Nephron progenitor cell (in vitro differentiated cells): ENCODE results near the gene PASD1.
"Not testable (repeated sequence)": the region's sequence is repeated elsewhere in the genome, so short reads cannot be mapped to it uniquely, and the experiment has no call there.

Source experiments
- DNase-seq: peaks from one replicate; pipeline ENCODE4 v3.0.0; 2021
- H3K27ac Mint-ChIP-seq: 2 replicates; pipeline ENCODE4 v1.8.0; 2021; ENCODE audit warnings: mild to moderate bottlenecking, moderate library complexity, mixed read lengths
- H3K27me3 Mint-ChIP-seq: 2 replicates; pipeline ENCODE4 v1.8.0; 2021; ENCODE audit warnings: mild to moderate bottlenecking, low read depth, mixed read lengths; ENCODE audit not compliant: poor library complexity
- H3K36me3 Mint-ChIP-seq: 2 replicates; pipeline ENCODE4 v1.8.0; 2021; ENCODE audit warnings: low read depth, mixed read lengths
- H3K4me1 Mint-ChIP-seq: 2 replicates; pipeline ENCODE4 v1.8.0; 2021; ENCODE audit warnings: mixed read lengths
- H3K4me3 Mint-ChIP-seq: 2 replicates; pipeline ENCODE4 v1.8.0; 2021; ENCODE audit warnings: mild to moderate bottlenecking, moderate library complexity, mixed read lengths
- H3K9me3 Mint-ChIP-seq: 2 replicates; pipeline ENCODE4 v1.8.0; 2021; ENCODE audit warnings: mild to moderate bottlenecking, moderate library complexity, mixed read lengths
- CTCF ChIP-seq: fragments of 200-600 bp; sonication (generic); IDR thresholded peaks from 2 replicates; pipeline ENCODE4 v1.5.0; 2021; ENCODE audit warnings: antibody characterized with exemption

Gene PASD1

GRCh38 chrX:151688695-151689094, 125.2 kb downstream of the PASD1 start:
- no peak for TF ChIP-seq CTCF
- Mint-ChIP-seq H3K36me3 (no peaks in the 10 kb centered on the region), H3K4me1 (no peaks in the 10 kb centered on the region), H3K4me3 (no peak overlapping the region), H3K27me3 (peaks cover 8% of the 10 kb centered on the region), H3K27ac (no peak overlapping the region), H3K9me3 (peaks cover 28% of the 10 kb centered on the region)
- no peak for DNase-seq

GRCh38 chrX:151692825-151693224, 129.3 kb downstream of the PASD1 start:
- H3K27ac Mint-ChIP-seq: no peak overlapping the region
- peaks cover 32% of the 10 kb centered on the region for H3K27me3 Mint-ChIP-seq
- no peak for TF ChIP-seq CTCF
- peaks cover 33% of the 10 kb centered on the region for H3K9me3 Mint-ChIP-seq
- H3K4me1 Mint-ChIP-seq: peaks cover 16% of the 10 kb centered on the region
- DNase-seq: no peak
- no peaks in the 10 kb centered on the region for H3K36me3 Mint-ChIP-seq
- no peak overlapping the region for H3K4me3 Mint-ChIP-seq

- Mint-ChIP-seq H3K4me1 (peaks cover 16% of the 10 kb centered on the region), H3K9me3 (peaks cover 39% of the 10 kb centered on the region), H3K27me3 (peaks cover 35% of the 10 kb centered on the region), H3K4me3 (peak overlapping the region; percentile 36), H3K27ac (no peak overlapping the region), H3K36me3 (no peaks in the 10 kb centered on the region)
- no peak for DNase-seq
- TF ChIP-seq CTCF: no peak
Measured at GRCh38 chrX:151694121-151694520, 130.6 kb downstream of the PASD1 start.

GRCh38 chrX:151694661-151695582, 131.4 kb downstream of the PASD1 start, which contains the start of gene PRRG3:
PRRG3 (plus strand) TSS chrX:151695458; CDS start chrX:151698815, 3,357 bp downstream.
- H3K36me3 Mint-ChIP-seq: no peaks in the 10 kb centered on the region
- DNase-seq: peak; percentile 59
- H3K4me1 Mint-ChIP-seq: peaks cover 16% of the 10 kb centered on the region
- peaks cover 45% of the 10 kb centered on the region for H3K9me3 Mint-ChIP-seq
- no peak for TF ChIP-seq CTCF
- H3K27ac Mint-ChIP-seq: no peak within 1 kb of the TSS
- peak within 1 kb of the TSS; percentile 84 for H3K4me3 Mint-ChIP-seq
- H3K27me3 Mint-ChIP-seq: peaks cover 35% of the 10 kb centered on the region

- Mint-ChIP-seq H3K4me1 (peaks cover 16% of the 10 kb centered on the region), H3K9me3 (peaks cover 47% of the 10 kb centered on the region), H3K27ac (no peak overlapping the region), H3K36me3 (no peaks in the 10 kb centered on the region), H3K27me3 (peaks cover 35% of the 10 kb centered on the region), H3K4me3 (peak overlapping the region; percentile 84)
- no peak for DNase-seq
- TF ChIP-seq CTCF: no peak
Measured at GRCh38 chrX:151695583-151696340, 132.3 kb downstream of the PASD1 start.

GRCh38 chrX:151697082-151697481, 133.6 kb downstream of the PASD1 start:
- peaks cover 16% of the 10 kb centered on the region for H3K4me1 Mint-ChIP-seq

More at GRCh38 chrX:151697082-151697481, 133.6 kb downstream of the PASD1 start:
- DNase-seq, H3K27ac Mint-ChIP-seq, H3K4me3 Mint-ChIP-seq, H3K36me3 Mint-ChIP-seq: not testable (repeated sequence)
- peaks cover 35% of the 10 kb centered on the region for H3K27me3 Mint-ChIP-seq
- peaks cover 49% of the 10 kb centered on the region for H3K9me3 Mint-ChIP-seq
